ENCODE measurements around the gene FREY1.

Gene FREY1

DNA sequence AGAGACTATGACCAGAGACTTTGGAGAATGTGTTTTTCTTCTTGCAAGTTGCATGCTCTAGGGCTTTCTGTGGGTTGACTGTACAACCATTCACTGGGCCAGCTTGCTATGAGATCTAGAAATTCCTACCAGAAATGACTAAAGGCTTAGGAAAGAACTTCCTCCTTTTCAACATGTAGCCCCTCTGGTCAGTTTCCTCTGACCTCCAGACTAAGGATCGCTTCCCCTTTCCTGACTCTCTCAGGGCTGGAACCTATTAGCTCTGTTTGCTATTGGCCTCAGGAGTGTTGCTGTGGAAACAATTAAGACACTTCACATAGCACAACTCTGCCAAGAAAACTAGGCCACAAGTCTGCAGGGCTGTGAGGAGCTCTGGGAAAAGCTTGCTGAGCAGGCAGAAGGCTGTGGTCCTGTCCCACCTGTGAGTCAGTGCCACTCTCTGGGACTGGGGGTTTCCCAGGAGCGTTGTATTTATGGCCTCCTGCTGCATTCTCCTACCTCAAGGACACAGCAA is 49.1 kb downstream of the FREY1 start:
- no peak overlapping the region for H2AFZ ChIP-seq (ENCODE audit: insufficient read depth, low read length, poor library complexity)
- H2BK120ac ChIP-seq (ENCODE audit: insufficient read depth, low read length, poor library complexity), result no peak overlapping the region
- H3K23ac ChIP-seq (ENCODE audit: low read length), result no peak overlapping the region
- DNase-seq, result peak; percentile 18 to 42
- H3K27me3 ChIP-seq (ENCODE audit: insufficient read depth, low read length), result no peaks in the 10 kb centered on the region
- no peak overlapping the region for H3K4ac ChIP-seq (ENCODE audit: low read depth, low read length)
- H3K4me3 ChIP-seq (ENCODE audit: low read depth, low read length), result no peak overlapping the region
- H2BK12ac ChIP-seq (ENCODE audit: low read length), result no peak overlapping the region
- no peak overlapping the region for H3K18ac ChIP-seq (ENCODE audit: low read length)
- peaks cover 27 to 37% of the 10 kb centered on the region in 2 experiments for H3K36me3 ChIP-seq (ENCODE audit: control insufficient read depth in 1 of 2, insufficient read depth in 2 of 2, low read length in 2 of 2)
- no peak overlapping the region for H3K14ac ChIP-seq (ENCODE audit: low read length)
- no peaks in the 10 kb centered on the region for H3K79me1 ChIP-seq (ENCODE audit: low read length)
- no peak overlapping the region for H4K91ac ChIP-seq (ENCODE audit: low read depth, low read length)
- no peaks in the 10 kb centered on the region for H3K9me3 ChIP-seq (ENCODE audit: insufficient read depth, low read depth, low read length)
- no peaks in the 10 kb centered on the region for H3K79me2 ChIP-seq (ENCODE audit: control insufficient read depth, insufficient read depth, low read length, poor library complexity)
- no peak overlapping the region for H3K4me2 ChIP-seq (ENCODE audit: low read length)
- no peak overlapping the region for H4K8ac ChIP-seq (ENCODE audit: low read depth, low read length)
- H2AK5ac ChIP-seq (ENCODE audit: low read length), result no peak overlapping the region
- no peaks in the 10 kb centered on the region for H3K4me1 ChIP-seq (ENCODE audit: control insufficient read depth in 1 of 2, insufficient read depth in 2 of 2, low read length in 2 of 2)
- no peak overlapping the region for H3K27ac ChIP-seq (ENCODE audit: low read depth, low read length)
- H4K12ac ChIP-seq (ENCODE audit: low read depth, low read length), result no peak overlapping the region
- no peak overlapping the region for H2BK5ac ChIP-seq (ENCODE audit: low read depth, low read length, poor library complexity)
- no peak overlapping the region for H3K9ac ChIP-seq (ENCODE audit: low read length)
- no CpG with 5 or more reads among the region's 2 CpGs for WGBS (ENCODE audit: extremely low coverage, insufficient coverage, insufficient read length)
